Uterus (tissue), 2 donors: ENCODE results near the gene DIAPH2.

Source experiments
- POLR2A ChIP-seq, 2 donors: fragments of 450-650 bp; IDR thresholded peaks; one replicate each; pipeline ENCODE4 v1.6.1; 2016; ENCODE audit warnings: antibody characterized with exemption in 2 of 2, mild to moderate bottlenecking in 1 of 2, moderate library complexity in 1 of 2
- TF ChIP-seq, protein P1 (sequence below), 4 experiments: fragments of 200-600 bp in 2 of 4; fragments of 450-650 bp in 2 of 4; sonication (generic) in 2 of 4; IDR thresholded peaks; one replicate each; pipeline ENCODE4 v1.5.1; 2016 to 2019; ENCODE audit warnings: antibody characterized with exemption in 4 of 4, mild to moderate bottlenecking in 2 of 4, moderate library complexity in 1 of 4

DNA sequence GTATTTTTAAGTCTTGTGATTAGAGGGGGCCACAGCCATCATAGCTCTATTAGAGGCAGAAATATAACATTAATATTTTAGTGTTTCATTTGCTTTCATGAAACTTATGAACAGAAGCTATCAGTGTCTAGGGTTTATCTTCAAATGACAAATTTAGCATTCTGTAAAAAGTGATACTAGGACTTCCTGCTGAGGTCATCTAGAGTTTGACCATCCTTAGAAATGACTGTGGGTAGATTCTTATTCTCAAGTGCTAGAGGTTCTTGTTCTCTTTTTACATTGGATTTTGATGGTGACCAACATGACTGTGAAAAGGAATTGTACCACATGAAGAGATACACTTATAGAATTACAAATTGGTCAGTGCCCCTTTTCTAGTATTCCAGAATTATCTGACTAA, 767.6 kb downstream of the DIAPH2 start:
- TF ChIP-seq, protein P1, sequence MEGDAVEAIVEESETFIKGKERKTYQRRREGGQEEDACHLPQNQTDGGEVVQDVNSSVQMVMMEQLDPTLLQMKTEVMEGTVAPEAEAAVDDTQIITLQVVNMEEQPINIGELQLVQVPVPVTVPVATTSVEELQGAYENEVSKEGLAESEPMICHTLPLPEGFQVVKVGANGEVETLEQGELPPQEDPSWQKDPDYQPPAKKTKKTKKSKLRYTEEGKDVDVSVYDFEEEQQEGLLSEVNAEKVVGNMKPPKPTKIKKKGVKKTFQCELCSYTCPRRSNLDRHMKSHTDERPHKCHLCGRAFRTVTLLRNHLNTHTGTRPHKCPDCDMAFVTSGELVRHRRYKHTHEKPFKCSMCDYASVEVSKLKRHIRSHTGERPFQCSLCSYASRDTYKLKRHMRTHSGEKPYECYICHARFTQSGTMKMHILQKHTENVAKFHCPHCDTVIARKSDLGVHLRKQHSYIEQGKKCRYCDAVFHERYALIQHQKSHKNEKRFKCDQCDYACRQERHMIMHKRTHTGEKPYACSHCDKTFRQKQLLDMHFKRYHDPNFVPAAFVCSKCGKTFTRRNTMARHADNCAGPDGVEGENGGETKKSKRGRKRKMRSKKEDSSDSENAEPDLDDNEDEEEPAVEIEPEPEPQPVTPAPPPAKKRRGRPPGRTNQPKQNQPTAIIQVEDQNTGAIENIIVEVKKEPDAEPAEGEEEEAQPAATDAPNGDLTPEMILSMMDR (IDR thresholded peaks at IDR 0.05), result no peak
- TF ChIP-seq POLR2A (IDR thresholded peaks at IDR 0.05), result no peak
